ENCODE measurements around the gene IGF1.

- TF ChIP-seq CTCF (IDR thresholded peaks at IDR 0.05; ENCODE audit: low read depth, low read length) = no peak
- no peak for TF ChIP-seq EZH2phosphoT487 (IDR thresholded peaks at IDR 0.05; ENCODE audit: low read depth)
These were observed 1.1 kb downstream of the IGF1 start for GRCh38 chr12:102479099-102479885.

Data from OCI-LY3 (cell line).